Endodermal cell (in vitro differentiated cells): ENCODE data around the gene CTBP1. TPM values are rescaled to one million over a fixed set of nuclear protein-coding genes. Genes with fewer than 3 reads are reported as not detected.

Experiments used
- DNase-seq: peaks from one replicate; pipeline ENCODE4 v3.0.0-alpha.2; 2017
- H3K27ac ChIP-seq: 2 replicates; pipeline ENCODE4 v1.5.1; 2013; ENCODE audit warnings: mild to moderate bottlenecking, low read depth, low read length, moderate library complexity
- H3K27me3 ChIP-seq: 2 replicates; pipeline ENCODE4 v1.6.1; 2013; ENCODE audit warnings: mild to moderate bottlenecking, low read length, moderate library complexity; ENCODE audit not compliant: insufficient read depth, control insufficient read depth, poor library complexity, severe bottlenecking
- H3K36me3 ChIP-seq: 2 replicates; pipeline ENCODE4 v1.7.0; 2013; ENCODE audit warnings: mild to moderate bottlenecking, low read length, moderate library complexity; ENCODE audit not compliant: control insufficient read depth, insufficient read depth
- H3K4me1 ChIP-seq: one replicate; pipeline ENCODE4 v1.7.0; 2013; ENCODE audit warnings: low read length; ENCODE audit not compliant: control insufficient read depth, insufficient read depth
- H3K4me3 ChIP-seq: 2 replicates; pipeline ENCODE4 v1.5.1; 2013; ENCODE audit warnings: mild to moderate bottlenecking, low read length, moderate library complexity
- H3K9ac ChIP-seq: 2 replicates; pipeline ENCODE4 v1.6.1; 2013; ENCODE audit warnings: mild to moderate bottlenecking, low read length, moderate library complexity; ENCODE audit not compliant: poor library complexity, severe bottlenecking; ENCODE audit errors: extremely low read depth
- H3K9me3 ChIP-seq: 2 replicates; pipeline ENCODE4 v1.6.1; 2013; ENCODE audit warnings: mild to moderate bottlenecking, low read length, moderate library complexity; ENCODE audit not compliant: control insufficient read depth
- H3K27ac Mint-ChIP-seq: 2 replicates; pipeline ENCODE4 v1.8.0; 2020; ENCODE audit warnings: mixed read lengths
- H3K27me3 Mint-ChIP-seq: 2 replicates; pipeline ENCODE4 v1.8.0; 2021; ENCODE audit warnings: mild to moderate bottlenecking, mixed read lengths; ENCODE audit not compliant: insufficient read depth
- H3K36me3 Mint-ChIP-seq: 2 replicates; pipeline ENCODE4 v1.8.0; 2020; ENCODE audit warnings: low read depth, mixed read lengths
- H3K4me1 Mint-ChIP-seq: 2 replicates; pipeline ENCODE4 v1.8.0; 2020; ENCODE audit warnings: mixed read lengths
- H3K4me3 Mint-ChIP-seq: 2 replicates; pipeline ENCODE4 v1.8.0; 2020; ENCODE audit warnings: mild to moderate bottlenecking, moderate library complexity, mixed read lengths
- H3K9me3 Mint-ChIP-seq: 2 replicates; pipeline ENCODE4 v1.8.0; 2020; ENCODE audit warnings: mild to moderate bottlenecking, mixed read lengths
- WGBS, 2 experiments: methylation state at CpG; one replicate each; pipeline versions ENCODE4 v1.1.5 to v1.1.7; 2013; ENCODE audit warnings: missing lambda C conversion rate in 2 of 2, mixed read lengths in 1 of 2; ENCODE audit not compliant: insufficient coverage in 1 of 2, insufficient read length in 1 of 2; 5-methylcytosine and 5-hydroxymethylcytosine counted together
- total RNA-seq, 2 donors: library from RNA; stranded (reverse); fragmentation: NEBNext Ultra II Directional in 1 of 2; extraction: Animal tissue kit (Norgen Biotek cat#: 25700) in 1 of 2; gene quantifications; 2 replicates in 1 of 2; 3 replicates in 1 of 2; pipeline ENCODE4 v1.2.1, GENCODE V29; 2021
- TF ChIP-seq, protein P1 (sequence below): fragments of 200-600 bp; sonication (generic); conservative IDR thresholded peaks from 2 replicates; pipeline ENCODE4 v1.5.0; 2021; ENCODE audit warnings: antibody characterized with exemption, mild to moderate bottlenecking

Gene CTBP1
- total RNA-seq, 2 donors from 2014 or later, result 181 to 189 TPM

DNA sequence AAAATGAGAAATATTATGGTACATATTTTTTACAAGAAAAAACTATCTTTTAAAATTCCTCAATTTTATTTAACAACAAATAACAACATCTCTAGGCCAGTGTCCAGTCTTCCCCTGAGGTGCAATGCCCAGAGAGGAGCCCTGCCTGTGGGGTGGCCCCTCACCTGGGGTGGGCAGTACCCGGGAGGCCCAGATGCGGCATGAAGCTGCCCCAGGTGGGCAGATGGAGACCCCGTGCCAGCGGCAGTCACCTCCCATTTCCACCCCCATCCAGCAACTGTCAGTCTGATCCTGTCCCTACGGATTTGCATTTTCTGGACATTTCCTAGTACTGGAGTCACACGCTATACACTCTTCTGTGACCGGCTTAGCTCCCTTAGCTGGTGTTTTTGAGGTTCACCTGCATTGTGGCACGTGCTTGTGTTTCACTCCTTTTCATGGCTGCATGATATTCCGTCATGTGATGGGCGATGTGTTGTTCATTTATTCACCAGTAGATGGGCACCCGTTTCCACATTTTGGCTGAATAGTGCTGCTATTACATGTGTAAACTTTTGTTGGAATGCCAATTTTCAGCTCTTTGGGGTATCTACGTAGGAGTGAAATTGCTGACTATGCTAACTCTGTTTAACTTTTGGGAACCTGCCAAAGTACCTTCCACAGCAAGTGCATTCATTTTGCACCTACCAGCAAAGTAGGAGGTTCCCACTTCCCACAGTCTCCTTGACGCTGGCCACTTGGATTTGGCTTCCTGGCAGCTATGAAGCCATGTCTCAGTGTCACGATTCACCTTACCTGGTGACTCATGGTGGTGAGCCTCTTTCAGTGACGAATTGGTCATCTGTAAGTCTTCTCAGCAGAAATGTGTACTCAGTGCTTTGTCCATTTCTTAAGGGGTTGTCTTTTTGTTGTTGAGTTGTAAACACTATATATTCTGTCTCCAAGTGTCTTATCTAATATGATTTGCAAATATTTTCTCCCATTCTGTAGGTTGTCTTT is 29.0 kb upstream of the CTBP1 start:
- Histone ChIP-seq H3K27me3 (peaks cover 18% of the 10 kb centered on the region), H3K36me3 (no peaks in the 10 kb centered on the region), H3K9me3 (no peaks in the 10 kb centered on the region), H3K9ac (no peak overlapping the region), H3K4me3 (no peak overlapping the region), H3K27ac (no peak overlapping the region), H3K4me1 (no peaks in the 10 kb centered on the region)
- WGBS, 2 experiments, result 77 to 85% methylated on average over 13 to 15 of the region's 15 CpGs
- DNase-seq, result no peak
- no peaks in the 10 kb centered on the region for H3K4me1 Mint-ChIP-seq
- H3K27me3 Mint-ChIP-seq, result peaks cover 16% of the 10 kb centered on the region
- no peak overlapping the region for H3K4me3 Mint-ChIP-seq
- H3K9me3 Mint-ChIP-seq, result peaks cover 14% of the 10 kb centered on the region
- no peaks in the 10 kb centered on the region for H3K36me3 Mint-ChIP-seq
- no peak overlapping the region for H3K27ac Mint-ChIP-seq
- TF ChIP-seq, protein P1, sequence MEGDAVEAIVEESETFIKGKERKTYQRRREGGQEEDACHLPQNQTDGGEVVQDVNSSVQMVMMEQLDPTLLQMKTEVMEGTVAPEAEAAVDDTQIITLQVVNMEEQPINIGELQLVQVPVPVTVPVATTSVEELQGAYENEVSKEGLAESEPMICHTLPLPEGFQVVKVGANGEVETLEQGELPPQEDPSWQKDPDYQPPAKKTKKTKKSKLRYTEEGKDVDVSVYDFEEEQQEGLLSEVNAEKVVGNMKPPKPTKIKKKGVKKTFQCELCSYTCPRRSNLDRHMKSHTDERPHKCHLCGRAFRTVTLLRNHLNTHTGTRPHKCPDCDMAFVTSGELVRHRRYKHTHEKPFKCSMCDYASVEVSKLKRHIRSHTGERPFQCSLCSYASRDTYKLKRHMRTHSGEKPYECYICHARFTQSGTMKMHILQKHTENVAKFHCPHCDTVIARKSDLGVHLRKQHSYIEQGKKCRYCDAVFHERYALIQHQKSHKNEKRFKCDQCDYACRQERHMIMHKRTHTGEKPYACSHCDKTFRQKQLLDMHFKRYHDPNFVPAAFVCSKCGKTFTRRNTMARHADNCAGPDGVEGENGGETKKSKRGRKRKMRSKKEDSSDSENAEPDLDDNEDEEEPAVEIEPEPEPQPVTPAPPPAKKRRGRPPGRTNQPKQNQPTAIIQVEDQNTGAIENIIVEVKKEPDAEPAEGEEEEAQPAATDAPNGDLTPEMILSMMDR, result peak; percentile 31

GRCh38 chr4:1276984-1277383 is 28.1 kb upstream of the CTBP1 start:
- Mint-ChIP-seq H3K36me3 (no peaks in the 10 kb centered on the region), H3K4me3 (no peak overlapping the region), H3K9me3 (peaks cover 14% of the 10 kb centered on the region), H3K4me1 (no peaks in the 10 kb centered on the region), H3K27ac (no peak overlapping the region), H3K27me3 (peaks cover 14% of the 10 kb centered on the region)
- Histone ChIP-seq H3K36me3 (no peaks in the 10 kb centered on the region), H3K27ac (no peak overlapping the region), H3K9ac (no peak overlapping the region), H3K9me3 (no peaks in the 10 kb centered on the region), H3K4me3 (no peak overlapping the region), H3K27me3 (peaks cover 18% of the 10 kb centered on the region), H3K4me1 (no peaks in the 10 kb centered on the region)
- 80 to 91% methylated on average over 2 of the region's 2 CpGs for WGBS, 2 experiments
- DNase-seq, result no peak
- TF ChIP-seq, protein P1, result no peak

DNA sequence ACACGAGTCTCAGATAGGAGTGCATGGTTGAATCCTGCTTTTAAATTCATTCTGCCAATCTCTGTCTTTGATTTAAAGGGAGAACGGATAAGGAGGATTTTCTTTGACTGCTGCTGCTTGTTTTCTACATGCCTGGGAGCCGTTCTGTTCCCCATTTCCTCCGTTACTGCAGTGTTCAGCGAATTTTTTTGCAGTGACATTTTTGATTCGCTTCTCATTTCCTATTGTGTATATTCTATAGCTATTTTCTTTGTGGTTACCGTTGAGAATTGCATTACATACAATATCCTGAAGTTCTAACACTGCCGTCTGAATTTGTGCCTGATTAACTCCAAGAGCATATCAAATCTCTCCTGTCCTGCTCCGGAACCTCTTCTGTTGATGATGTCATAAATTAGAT is 25.9 kb upstream of the CTBP1 start:
- DNase-seq, result no peak
- Histone ChIP-seq H3K36me3 (no peaks in the 10 kb centered on the region), H3K27ac (no peak overlapping the region), H3K9me3 (no peaks in the 10 kb centered on the region), H3K9ac (no peak overlapping the region), H3K27me3 (peaks cover 18% of the 10 kb centered on the region), H3K4me3 (no peak overlapping the region), H3K4me1 (no peaks in the 10 kb centered on the region)
- whole genome bisulfite sequencing, 2 experiments, result 78 to 92% methylated on average over 3 to 8 of the region's 9 CpGs
- Mint-ChIP-seq H3K4me3 (no peak overlapping the region), H3K36me3 (no peaks in the 10 kb centered on the region), H3K4me1 (no peaks in the 10 kb centered on the region), H3K27ac (no peak overlapping the region), H3K9me3 (peaks cover 25% of the 10 kb centered on the region), H3K27me3 (peaks cover 15% of the 10 kb centered on the region)
- TF ChIP-seq, protein P1, result no peak
